ENCODE measurements around the gene RIC1.
"Not testable (repeated sequence)": the region's sequence is repeated elsewhere in the genome, so short reads cannot be mapped to it uniquely, and the experiment has no call there.

Gene RIC1

GRCh38 chr9:5665059-5665458, 36.2 kb downstream of the RIC1 start:
- TF ChIP-seq CTCF (IDR thresholded peaks at IDR 0.05; ENCODE audit: insufficient read depth, missing control alignments), result no peak
- DNase-seq (ENCODE audit: insufficient read length, low spot score) (no peak), FAIRE-seq (no peak)

GRCh38 chr9:5667391-5667790, 38.5 kb downstream of the RIC1 start:
- DNase-seq (ENCODE audit: insufficient read length, low spot score) (no peak), FAIRE-seq (no peak)
- no peak for TF ChIP-seq CTCF (IDR thresholded peaks at IDR 0.05; ENCODE audit: insufficient read depth, missing control alignments)

- DNase-seq (ENCODE audit: insufficient read length, low spot score) (no peak), FAIRE-seq (no peak)
- TF ChIP-seq CTCF (IDR thresholded peaks at IDR 0.05; ENCODE audit: insufficient read depth, missing control alignments), result no peak
Observed at GRCh38 chr9:5670079-5670478, 41.2 kb downstream of the RIC1 start.

- FAIRE-seq (no peak), DNase-seq (ENCODE audit: insufficient read length, low spot score) (no peak)
- TF ChIP-seq CTCF (IDR thresholded peaks at IDR 0.05; ENCODE audit: insufficient read depth, missing control alignments), result no peak
Observed at GRCh38 chr9:5671711-5672353, 42.9 kb downstream of the RIC1 start.

GRCh38 chr9:5675046-5675445, 46.1 kb downstream of the RIC1 start:
- DNase-seq (ENCODE audit: insufficient read length, low spot score); FAIRE-seq: not testable (repeated sequence)

- not testable (repeated sequence) for FAIRE-seq; DNase-seq (ENCODE audit: insufficient read length, low spot score)
Observed at GRCh38 chr9:5683591-5683990, 54.7 kb downstream of the RIC1 start.

GRCh38 chr9:5684101-5684500, 55.2 kb downstream of the RIC1 start:
- no peak for FAIRE-seq
- DNase-seq (ENCODE audit: insufficient read length, low spot score), result no peak
- TF ChIP-seq CTCF (IDR thresholded peaks at IDR 0.05; ENCODE audit: insufficient read depth, missing control alignments), result no peak

GRCh38 chr9:5688109-5688508, 59.2 kb downstream of the RIC1 start:
- no peak for TF ChIP-seq CTCF (IDR thresholded peaks at IDR 0.05; ENCODE audit: insufficient read depth, missing control alignments)
- no peak for FAIRE-seq
- no peak for DNase-seq (ENCODE audit: insufficient read length, low spot score)
